B cell (primary cell): Measurements from ENCODE around the gene NOXA1. TPM values are rescaled to one million over a fixed set of nuclear protein-coding genes. Genes with fewer than 3 reads are reported as not detected.

Experiments used
- ATAC-seq: fragments of 200-7000 bp; cut with Tn5 transposase; one replicate; pipeline ENCODE4 v1.10.0; 2021; ENCODE audit warnings: low read depth, mild to moderate bottlenecking, moderate number of reproducible peaks, moderate library complexity
- CTCF ChIA-PET: fragments of 350-600 bp; sonication (Branson Sonifier 250); formaldehyde crosslinking; loops from one replicate; lab custom pipeline; 2021; ENCODE audit warnings: antibody characterized with exemption, inconsistent platforms; lab: Charles Lee
- POLR2A ChIA-PET: fragments of 350-600 bp; sonication (Branson Sonifier 250); formaldehyde crosslinking; loops from one replicate; lab custom pipeline; 2021; ENCODE audit warnings: antibody characterized with exemption; lab: Charles Lee
- DNase-seq: peaks from one replicate; pipeline ENCODE4 v3.0.0; 2013
- H2AFZ ChIP-seq: 2 replicates; pipeline ENCODE4 v1.6.1; 2012; ENCODE audit warnings: mild to moderate bottlenecking, low read depth, low read length; ENCODE audit not compliant: insufficient read depth, poor library complexity, severe bottlenecking
- H3K27ac ChIP-seq, 2 donors: 1 replicate in 1 of 2; 2 replicates in 1 of 2; pipeline ENCODE4 v1.5.1; 2012 to 2013; ENCODE audit warnings: low read length in 2 of 2, mild to moderate bottlenecking in 2 of 2, moderate library complexity in 1 of 2
- H3K27me3 ChIP-seq, 4 experiments: fragments of 200-600 bp in 1 of 4; sonication (generic) in 1 of 4; replicated peaks in 1 of 4; 1 replicate in 2 of 4; 2 replicates in 2 of 4; pipeline versions ENCODE4 v1.6.1 to v1.7.0; 2013 to 2016; ENCODE audit warnings: low read length in 3 of 4, mild to moderate bottlenecking in 2 of 4, mixed read lengths in 1 of 4, moderate library complexity in 1 of 4; ENCODE audit not compliant: insufficient read depth in 4 of 4, control insufficient read depth in 3 of 4; ENCODE audit errors: control extremely low read depth in 1 of 4
- H3K36me3 ChIP-seq, 2 experiments: replicated peaks in 1 of 2; 1 replicate in 1 of 2; 2 replicates in 1 of 2; pipeline versions ENCODE4 v1.6.1 to v1.7.1; 2013; ENCODE audit warnings: low read length in 1 of 2; ENCODE audit not compliant: insufficient read depth in 2 of 2, control insufficient read depth in 1 of 2; ENCODE audit errors: control extremely low read depth in 1 of 2, extremely low read depth in 1 of 2
- H3K4me1 ChIP-seq, 2 donors: fragments of 200-600 bp in 1 of 2; sonication (generic) in 1 of 2; 1 replicate in 1 of 2; 2 replicates in 1 of 2; pipeline versions ENCODE4 v1.5.1 to v1.6.1; 2013 to 2017; ENCODE audit warnings: low read length in 2 of 2; ENCODE audit not compliant: control insufficient read depth in 2 of 2, insufficient read depth in 2 of 2
- H3K4me2 ChIP-seq: replicated peaks from 2 replicates; pipeline ENCODE3; 2012; ENCODE audit warnings: mild to moderate bottlenecking, low read depth, low read length; ENCODE audit not compliant: poor library complexity, severe bottlenecking
- H3K4me3 ChIP-seq, 5 experiments: fragments of 200-600 bp in 1 of 5; sonication (generic) in 1 of 5; 1 replicate in 3 of 5; 2 replicates in 2 of 5; pipeline versions ENCODE4 v1.5.1 to v1.7.0; 2011 to 2016; ENCODE audit warnings: low read length in 4 of 5, mild to moderate bottlenecking in 4 of 5, low read depth in 2 of 5, control low read depth in 1 of 5, moderate library complexity in 1 of 5; ENCODE audit not compliant: insufficient read depth in 1 of 5; ENCODE audit errors: control extremely low read depth in 1 of 5, extremely low read depth in 1 of 5
- H3K79me2 ChIP-seq: fragments of 200-600 bp; sonication (generic); one replicate; pipeline ENCODE4 v1.6.0; 2016; ENCODE audit warnings: low read length; ENCODE audit not compliant: control insufficient read depth, insufficient read depth
- H3K9ac ChIP-seq: fragments of 200-600 bp; sonication (generic); 2 replicates; pipeline ENCODE4 v1.6.1; 2017; ENCODE audit warnings: mild to moderate bottlenecking, low read length, moderate library complexity
- H3K9me3 ChIP-seq, 3 donors: one replicate each; pipeline versions ENCODE4 v1.6.1 to v1.7.1; 2013; ENCODE audit warnings: low read length in 2 of 3; ENCODE audit not compliant: control insufficient read depth in 2 of 3, insufficient read depth in 1 of 3; ENCODE audit errors: control extremely low read depth in 1 of 3
- H4K20me1 ChIP-seq: 2 replicates; pipeline ENCODE4 v1.6.0; 2012; ENCODE audit warnings: mild to moderate bottlenecking, low read length; ENCODE audit not compliant: insufficient read depth, control insufficient read depth, poor library complexity, severe bottlenecking
- H3K27ac Mint-ChIP-seq: one replicate; pipeline ENCODE4 v1.8.0; 2021; ENCODE audit warnings: mixed read lengths
- H3K27me3 Mint-ChIP-seq: one replicate; pipeline ENCODE4 v1.8.0; 2021; ENCODE audit warnings: mixed read lengths
- H3K4me1 Mint-ChIP-seq: one replicate; pipeline ENCODE4 v1.8.0; 2021; ENCODE audit warnings: mixed read lengths
- H3K4me3 Mint-ChIP-seq: one replicate; pipeline ENCODE4 v1.8.0; 2021; ENCODE audit warnings: mixed read lengths
- H3K9me3 Mint-ChIP-seq: one replicate; pipeline ENCODE4 v1.8.0; 2022; ENCODE audit warnings: mixed read lengths; ENCODE audit not compliant: insufficient read depth
- CTCF ChIP-seq: fragments of 200-600 bp; IDR thresholded peaks from one replicate; pipeline ENCODE4 v1.8.0; 2022; ENCODE audit warnings: antibody characterized with exemption, mild to moderate bottlenecking
- EZH2 ChIP-seq: IDR thresholded peaks from 2 replicates; pipeline ENCODE4 v1.6.1; 2012; ENCODE audit warnings: borderline replicate concordance, low read depth, mild to moderate bottlenecking, moderate library complexity, low read length; ENCODE audit not compliant: insufficient read depth, poor library complexity, severe bottlenecking
- WGBS: methylation state at CpG from one replicate; pipeline ENCODE4 v1.1.5; 2013; ENCODE audit warnings: missing lambda C conversion rate; ENCODE audit not compliant: insufficient coverage; 5-methylcytosine and 5-hydroxymethylcytosine counted together
- intact Hi-C: fragments of 100-400 bp; cut with micrococcal nuclease; formaldehyde crosslinking; loops from one replicate; pipeline ENCODE4 v1.10.0; 2022
- polyA plus RNA-seq: library from polyadenylated mRNA; depleted of rRNA; stranded (reverse); fragments of >200 nt; gene quantifications from 2 replicates; pipeline ENCODE4 v1.2.3, GENCODE V29; 2012
- total RNA-seq, 2 donors: library from RNA; stranded (reverse); fragments of 120-200 nt in 1 of 2; gene quantifications; 1 replicate in 1 of 2; 2 replicates in 1 of 2; pipeline versions ENCODE4 v1.2.3 to v1.2.4, GENCODE V29; 2013 to 2022

NOXA1 gene
- total and polyA plus RNA-seq, 2 donors (not counting 1 experiment from before 2014, with no cell fraction given), result 5.7 to 7.7 TPM

GRCh38 chr9:137433916-137434431 is 10.8 kb downstream of the NOXA1 start:
- DNase-seq (no peak), ATAC-seq (no peak)
- peaks cover 0 to 13% (median 0%) of the 10 kb centered on the region in 3 donors for H3K9me3 ChIP-seq
- H3K9ac ChIP-seq, result no peak overlapping the region
- ChIA-PET CTCF (no interaction called here), POLR2A (interaction anchor here (0.7 kb wide), 1 partner anchor 64 kb away, joined by 3 read pairs; no protein-coding TSS in a partner anchor)
- Mint-ChIP-seq H3K4me3 (no peak overlapping the region), H3K4me1 (peaks cover 7% of the 10 kb centered on the region), H3K27ac (no peak overlapping the region), H3K27me3 (no peaks in the 10 kb centered on the region), H3K9me3 (no peaks in the 10 kb centered on the region)
- H2AFZ ChIP-seq, result no peak overlapping the region
- no peak overlapping the region for H3K4me3 ChIP-seq
- peaks cover 0 to 35% (median 8%) of the 10 kb centered on the region in 4 experiments for H3K27me3 ChIP-seq
- H3K4me2 ChIP-seq, result no peak overlapping the region
- no peaks in the 10 kb centered on the region for H4K20me1 ChIP-seq
- intact Hi-C loops, result no loop called here
- H3K79me2 ChIP-seq, result no peaks in the 10 kb centered on the region
- no peaks in the 10 kb centered on the region for H3K36me3 ChIP-seq
- WGBS, result 88% methylated on average over 20 of the region's 26 CpGs
- peaks cover 22 to 23% of the 10 kb centered on the region in 2 donors for H3K4me1 ChIP-seq
- TF ChIP-seq CTCF, result no peak
- no peak for TF ChIP-seq EZH2
- no peak overlapping the region for H3K27ac ChIP-seq

- POLR2A ChIA-PET, result no interaction called here
- TF ChIP-seq CTCF (no peak), EZH2 (no peak)
- H3K4me1 ChIP-seq, result peaks cover 15 to 16% of the 10 kb centered on the region in 2 donors
- Mint-ChIP-seq H3K27me3 (no peaks in the 10 kb centered on the region), H3K4me1 (peaks cover 3% of the 10 kb centered on the region), H3K9me3 (no peaks in the 10 kb centered on the region), H3K27ac (no peak overlapping the region), H3K4me3 (no peak overlapping the region)
- no peaks in the 10 kb centered on the region for H3K79me2 ChIP-seq
- no peak overlapping the region for H2AFZ ChIP-seq
- no peaks in the 10 kb centered on the region for H4K20me1 ChIP-seq
- H3K27me3 ChIP-seq, result peaks cover 0 to 28% (median 8%) of the 10 kb centered on the region in 4 experiments
- H3K9ac ChIP-seq, result no peak overlapping the region
- ATAC-seq, result no peak
- H3K4me2 ChIP-seq, result no peak overlapping the region
- intact Hi-C loops, result no loop called here
- no peak for DNase-seq
- H3K4me3 ChIP-seq, result no peak overlapping the region
- CTCF ChIA-PET, result no interaction called here
- no peaks in the 10 kb centered on the region for H3K36me3 ChIP-seq
- 67% methylated on average over 42 of the region's 43 CpGs for WGBS
- peaks cover 0 to 13% (median 0%) of the 10 kb centered on the region in 3 donors for H3K9me3 ChIP-seq
- no peak overlapping the region for H3K27ac ChIP-seq
Observed at GRCh38 chr9:137434498-137435380, 11.5 kb downstream of the NOXA1 start.
